Endodermal cell (in vitro differentiated cells): ENCODE measurements around the gene CTNNA1. TPM values are rescaled to one million over a fixed set of nuclear protein-coding genes. Genes with fewer than 3 reads are reported as not detected.

ENCODE experiments used
- DNase-seq: peaks from one replicate; pipeline ENCODE4 v3.0.0-alpha.2; 2017
- H3K27ac ChIP-seq: 2 replicates; pipeline ENCODE4 v1.5.1; 2013; ENCODE audit warnings: mild to moderate bottlenecking, low read depth, low read length, moderate library complexity
- H3K27me3 ChIP-seq: 2 replicates; pipeline ENCODE4 v1.6.1; 2013; ENCODE audit warnings: mild to moderate bottlenecking, low read length, moderate library complexity; ENCODE audit not compliant: insufficient read depth, control insufficient read depth, poor library complexity, severe bottlenecking
- H3K36me3 ChIP-seq: 2 replicates; pipeline ENCODE4 v1.7.0; 2013; ENCODE audit warnings: mild to moderate bottlenecking, low read length, moderate library complexity; ENCODE audit not compliant: control insufficient read depth, insufficient read depth
- H3K4me1 ChIP-seq: one replicate; pipeline ENCODE4 v1.7.0; 2013; ENCODE audit warnings: low read length; ENCODE audit not compliant: control insufficient read depth, insufficient read depth
- H3K4me3 ChIP-seq: 2 replicates; pipeline ENCODE4 v1.5.1; 2013; ENCODE audit warnings: mild to moderate bottlenecking, low read length, moderate library complexity
- H3K9ac ChIP-seq: 2 replicates; pipeline ENCODE4 v1.6.1; 2013; ENCODE audit warnings: mild to moderate bottlenecking, low read length, moderate library complexity; ENCODE audit not compliant: poor library complexity, severe bottlenecking; ENCODE audit errors: extremely low read depth
- H3K9me3 ChIP-seq: 2 replicates; pipeline ENCODE4 v1.6.1; 2013; ENCODE audit warnings: mild to moderate bottlenecking, low read length, moderate library complexity; ENCODE audit not compliant: control insufficient read depth
- H3K27ac Mint-ChIP-seq: 2 replicates; pipeline ENCODE4 v1.8.0; 2020; ENCODE audit warnings: mixed read lengths
- H3K27me3 Mint-ChIP-seq: 2 replicates; pipeline ENCODE4 v1.8.0; 2021; ENCODE audit warnings: mild to moderate bottlenecking, mixed read lengths; ENCODE audit not compliant: insufficient read depth
- H3K36me3 Mint-ChIP-seq: 2 replicates; pipeline ENCODE4 v1.8.0; 2020; ENCODE audit warnings: low read depth, mixed read lengths
- H3K4me1 Mint-ChIP-seq: 2 replicates; pipeline ENCODE4 v1.8.0; 2020; ENCODE audit warnings: mixed read lengths
- H3K4me3 Mint-ChIP-seq: 2 replicates; pipeline ENCODE4 v1.8.0; 2020; ENCODE audit warnings: mild to moderate bottlenecking, moderate library complexity, mixed read lengths
- H3K9me3 Mint-ChIP-seq: 2 replicates; pipeline ENCODE4 v1.8.0; 2020; ENCODE audit warnings: mild to moderate bottlenecking, mixed read lengths
- WGBS, 2 experiments: methylation state at CpG; one replicate each; pipeline versions ENCODE4 v1.1.5 to v1.1.7; 2013; ENCODE audit warnings: missing lambda C conversion rate in 2 of 2, mixed read lengths in 1 of 2; ENCODE audit not compliant: insufficient coverage in 1 of 2, insufficient read length in 1 of 2; 5-methylcytosine and 5-hydroxymethylcytosine counted together
- total RNA-seq, 2 donors: library from RNA; stranded (reverse); fragmentation: NEBNext Ultra II Directional in 1 of 2; extraction: Animal tissue kit (Norgen Biotek cat#: 25700) in 1 of 2; gene quantifications; 2 replicates in 1 of 2; 3 replicates in 1 of 2; pipeline ENCODE4 v1.2.1, GENCODE V29; 2021
- TF ChIP-seq, protein P1 (sequence below): fragments of 200-600 bp; sonication (generic); conservative IDR thresholded peaks from 2 replicates; pipeline ENCODE4 v1.5.0; 2021; ENCODE audit warnings: antibody characterized with exemption, mild to moderate bottlenecking

The CTNNA1 gene
- total RNA-seq, 2 donors from 2014 or later: 298 to 305 TPM

DNA sequence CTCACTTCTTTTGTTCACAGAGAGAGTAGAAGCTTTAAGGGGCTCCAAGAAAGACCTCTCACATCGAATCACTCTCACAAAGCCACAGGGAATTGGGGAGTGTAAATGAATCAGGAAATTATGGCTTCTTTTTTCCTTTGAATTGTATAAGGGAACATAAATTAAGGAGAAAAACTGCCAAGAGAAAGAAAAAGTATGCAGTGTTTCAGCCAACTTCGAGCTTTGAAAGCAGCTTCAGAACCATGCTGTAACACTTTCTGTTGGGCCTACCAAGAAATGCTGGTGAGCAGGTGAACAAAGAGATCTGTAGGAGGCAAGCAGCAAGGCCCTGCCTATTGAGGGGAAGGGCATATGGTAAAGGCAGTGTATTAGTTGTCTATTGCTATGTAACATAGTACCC lies 33.4 kb upstream of the CTNNA1 start:
- H3K9me3 ChIP-seq: no peaks in the 10 kb centered on the region
- no peaks in the 10 kb centered on the region for H3K27me3 ChIP-seq
- Mint-ChIP-seq H3K4me1 (peaks cover 28% of the 10 kb centered on the region), H3K27me3 (no peaks in the 10 kb centered on the region), H3K9me3 (no peaks in the 10 kb centered on the region), H3K27ac (no peak overlapping the region), H3K4me3 (no peak overlapping the region), H3K36me3 (no peaks in the 10 kb centered on the region)
- no peaks in the 10 kb centered on the region for H3K36me3 ChIP-seq
- no peak overlapping the region for H3K9ac ChIP-seq
- no peak overlapping the region for H3K4me3 ChIP-seq
- no peak overlapping the region for H3K27ac ChIP-seq
- TF ChIP-seq, protein P1, sequence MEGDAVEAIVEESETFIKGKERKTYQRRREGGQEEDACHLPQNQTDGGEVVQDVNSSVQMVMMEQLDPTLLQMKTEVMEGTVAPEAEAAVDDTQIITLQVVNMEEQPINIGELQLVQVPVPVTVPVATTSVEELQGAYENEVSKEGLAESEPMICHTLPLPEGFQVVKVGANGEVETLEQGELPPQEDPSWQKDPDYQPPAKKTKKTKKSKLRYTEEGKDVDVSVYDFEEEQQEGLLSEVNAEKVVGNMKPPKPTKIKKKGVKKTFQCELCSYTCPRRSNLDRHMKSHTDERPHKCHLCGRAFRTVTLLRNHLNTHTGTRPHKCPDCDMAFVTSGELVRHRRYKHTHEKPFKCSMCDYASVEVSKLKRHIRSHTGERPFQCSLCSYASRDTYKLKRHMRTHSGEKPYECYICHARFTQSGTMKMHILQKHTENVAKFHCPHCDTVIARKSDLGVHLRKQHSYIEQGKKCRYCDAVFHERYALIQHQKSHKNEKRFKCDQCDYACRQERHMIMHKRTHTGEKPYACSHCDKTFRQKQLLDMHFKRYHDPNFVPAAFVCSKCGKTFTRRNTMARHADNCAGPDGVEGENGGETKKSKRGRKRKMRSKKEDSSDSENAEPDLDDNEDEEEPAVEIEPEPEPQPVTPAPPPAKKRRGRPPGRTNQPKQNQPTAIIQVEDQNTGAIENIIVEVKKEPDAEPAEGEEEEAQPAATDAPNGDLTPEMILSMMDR: no peak
- 86 to 94% methylated on average over 1 to 2 of the region's 2 CpGs for WGBS, 2 experiments
- H3K4me1 ChIP-seq: peaks cover 3% of the 10 kb centered on the region
- DNase-seq: no peak

DNA sequence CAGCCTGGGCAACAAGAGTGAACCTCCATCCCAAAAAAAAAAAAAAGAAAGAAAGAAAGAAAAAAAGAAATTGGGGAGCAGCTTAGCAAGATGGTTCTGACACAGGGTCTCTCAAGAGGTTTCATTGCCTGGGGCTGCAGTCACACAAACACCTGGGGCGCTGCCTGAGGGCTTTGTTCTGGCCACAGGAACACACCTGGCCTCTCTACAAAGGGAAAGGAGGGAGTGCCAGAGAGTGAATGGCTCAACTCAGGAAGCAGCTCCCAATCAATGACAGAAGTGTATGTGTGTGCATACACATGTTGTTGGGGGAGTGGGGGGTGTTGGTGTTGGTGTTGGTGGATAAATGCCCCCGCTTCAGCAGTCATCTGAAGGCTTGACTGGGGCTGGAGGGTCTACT lies 32.4 kb upstream of the CTNNA1 start:
- H3K4me1 Mint-ChIP-seq: peaks cover 38% of the 10 kb centered on the region
- DNase-seq: no peak

DNA sequence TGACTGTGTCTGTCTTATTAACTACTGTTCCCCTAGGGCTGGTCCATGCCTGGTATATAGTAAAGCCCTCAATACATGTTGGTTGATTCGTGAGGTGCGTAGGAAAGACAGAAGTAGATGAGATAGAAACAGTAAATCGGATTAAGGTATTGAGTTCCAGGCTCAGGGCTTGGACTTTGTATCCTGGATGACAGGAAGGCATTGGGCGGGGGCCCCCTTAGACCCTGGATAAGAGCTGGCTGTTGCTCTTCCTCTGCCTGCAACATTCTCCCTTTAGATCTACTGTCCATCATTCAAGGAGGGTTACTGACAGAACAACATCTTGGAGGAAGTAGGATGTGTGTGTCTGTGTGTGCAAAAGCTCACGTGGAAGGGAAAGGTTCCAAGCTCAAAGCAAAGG lies 31.2 kb upstream of the CTNNA1 start:
- TF ChIP-seq, protein P1: no peak
- Histone ChIP-seq H3K27me3 (no peaks in the 10 kb centered on the region), H3K4me1 (peaks cover 7% of the 10 kb centered on the region), H3K36me3 (no peaks in the 10 kb centered on the region), H3K9me3 (no peaks in the 10 kb centered on the region), H3K9ac (no peak overlapping the region), H3K4me3 (no peak overlapping the region), H3K27ac (no peak overlapping the region)
- Mint-ChIP-seq H3K4me3 (no peak overlapping the region), H3K27ac (no peak overlapping the region), H3K4me1 (peaks cover 35% of the 10 kb centered on the region), H3K36me3 (no peaks in the 10 kb centered on the region), H3K27me3 (no peaks in the 10 kb centered on the region), H3K9me3 (no peaks in the 10 kb centered on the region)
- 90 to 98% methylated on average over 5 of the region's 5 CpGs for WGBS, 2 experiments
- no peak for DNase-seq

More for the DNA sequence above, 32.4 kb upstream of the CTNNA1 start:
- Histone ChIP-seq H3K27ac (no peak overlapping the region), H3K27me3 (no peaks in the 10 kb centered on the region), H3K9me3 (no peaks in the 10 kb centered on the region), H3K36me3 (no peaks in the 10 kb centered on the region), H3K4me3 (no peak overlapping the region), H3K4me1 (peaks cover 7% of the 10 kb centered on the region), H3K9ac (no peak overlapping the region)
- no peaks in the 10 kb centered on the region for H3K36me3 Mint-ChIP-seq
- no peaks in the 10 kb centered on the region for H3K9me3 Mint-ChIP-seq
- no peak overlapping the region for H3K27ac Mint-ChIP-seq
- WGBS, 2 experiments: 83 to 90% methylated on average over 1 to 2 of the region's 2 CpGs
- TF ChIP-seq, protein P1: no peak
- no peak overlapping the region for H3K4me3 Mint-ChIP-seq
- H3K27me3 Mint-ChIP-seq: no peaks in the 10 kb centered on the region
